CD1c-positive myeloid dendritic cell (primary cell): ENCODE results near the gene POGLUT3.

Source experiments
- DNase-seq: peaks from one replicate; pipeline ENCODE4 v3.0.0-alpha.2; 2016; ENCODE audit errors: extremely low spot score

Gene POGLUT3, protein sequence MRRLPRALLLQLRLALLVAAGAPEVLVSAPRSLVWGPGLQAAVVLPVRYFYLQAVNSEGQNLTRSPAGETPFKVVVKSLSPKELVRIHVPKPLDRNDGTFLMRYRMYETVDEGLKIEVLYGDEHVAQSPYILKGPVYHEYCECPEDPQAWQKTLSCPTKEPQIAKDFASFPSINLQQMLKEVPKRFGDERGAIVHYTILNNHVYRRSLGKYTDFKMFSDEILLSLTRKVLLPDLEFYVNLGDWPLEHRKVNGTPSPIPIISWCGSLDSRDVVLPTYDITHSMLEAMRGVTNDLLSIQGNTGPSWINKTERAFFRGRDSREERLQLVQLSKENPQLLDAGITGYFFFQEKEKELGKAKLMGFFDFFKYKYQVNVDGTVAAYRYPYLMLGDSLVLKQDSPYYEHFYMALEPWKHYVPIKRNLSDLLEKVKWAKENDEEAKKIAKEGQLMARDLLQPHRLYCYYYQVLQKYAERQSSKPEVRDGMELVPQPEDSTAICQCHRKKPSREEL

DNA sequence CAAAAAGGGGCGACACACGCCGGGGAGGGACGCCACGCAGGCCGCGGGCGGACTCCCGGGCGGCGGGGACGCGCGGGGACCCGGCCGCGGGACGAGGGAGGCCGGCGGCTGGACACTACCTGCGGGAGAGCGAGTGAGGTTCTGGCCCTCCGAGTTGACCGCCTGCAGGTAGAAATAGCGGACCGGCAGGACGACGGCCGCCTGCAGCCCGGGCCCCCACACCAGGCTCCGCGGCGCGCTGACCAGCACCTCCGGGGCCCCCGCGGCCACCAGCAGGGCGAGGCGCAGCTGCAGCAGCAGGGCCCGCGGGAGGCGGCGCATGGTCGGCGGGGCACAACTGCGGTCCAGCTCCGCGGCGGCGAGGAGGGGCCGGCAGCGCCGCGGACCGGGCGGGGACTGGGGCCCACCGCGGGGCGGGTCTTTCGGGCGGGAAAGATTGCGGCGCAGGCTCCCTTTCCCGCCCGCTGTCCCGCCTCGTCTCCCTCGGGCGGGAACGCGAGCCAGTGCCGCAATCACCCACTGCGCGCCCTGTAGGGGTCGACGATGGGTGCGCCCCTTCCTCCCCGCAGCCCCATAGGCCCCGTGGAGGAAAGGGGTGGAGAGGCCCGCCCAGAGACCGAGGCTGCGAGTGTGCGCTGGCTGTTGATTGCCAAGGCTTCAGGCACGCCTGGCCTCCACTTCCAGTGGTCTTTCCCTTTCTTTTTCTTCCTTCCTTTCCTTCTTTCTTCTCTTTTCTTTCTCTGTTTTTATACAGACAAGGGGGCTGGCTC is at the start of gene POGLUT3:
TSS of gene POGLUT3 (minus strand) at position 339 of the 770 bp plus-strand sequence. CDS start at position 321, 18 bp downstream.
- DNase-seq, result peak; percentile 57

DNA sequence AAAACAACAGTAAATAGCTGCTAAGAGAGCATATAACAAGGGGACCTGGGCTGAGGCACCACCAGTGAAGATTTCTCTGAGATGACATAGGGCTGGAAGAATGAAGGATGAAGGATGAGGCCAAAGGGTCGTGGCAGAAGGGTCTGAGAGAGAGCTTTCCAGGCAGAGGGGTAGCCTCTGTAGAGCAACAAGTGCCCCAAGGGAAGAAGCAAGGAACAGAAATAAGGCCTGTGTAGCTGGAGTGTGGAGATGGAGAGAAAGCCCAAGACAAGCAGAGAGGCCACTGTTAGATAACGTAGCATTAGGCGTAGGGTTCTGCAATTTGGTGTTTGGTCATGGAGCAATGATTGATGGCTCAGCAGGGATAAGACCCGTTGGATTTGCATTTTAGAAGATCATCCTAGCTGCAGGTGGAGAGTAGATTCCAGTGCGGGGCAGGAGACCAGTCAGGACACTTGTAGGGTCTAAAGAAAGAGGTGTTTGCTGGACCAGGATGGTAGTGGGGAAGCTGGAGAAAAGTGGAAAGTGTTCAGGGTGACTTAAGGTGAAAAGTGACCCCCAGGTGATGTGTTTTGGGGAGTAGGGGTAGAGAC is 47.8 kb upstream of the POGLUT3 start:
- no peak for DNase-seq

DNA sequence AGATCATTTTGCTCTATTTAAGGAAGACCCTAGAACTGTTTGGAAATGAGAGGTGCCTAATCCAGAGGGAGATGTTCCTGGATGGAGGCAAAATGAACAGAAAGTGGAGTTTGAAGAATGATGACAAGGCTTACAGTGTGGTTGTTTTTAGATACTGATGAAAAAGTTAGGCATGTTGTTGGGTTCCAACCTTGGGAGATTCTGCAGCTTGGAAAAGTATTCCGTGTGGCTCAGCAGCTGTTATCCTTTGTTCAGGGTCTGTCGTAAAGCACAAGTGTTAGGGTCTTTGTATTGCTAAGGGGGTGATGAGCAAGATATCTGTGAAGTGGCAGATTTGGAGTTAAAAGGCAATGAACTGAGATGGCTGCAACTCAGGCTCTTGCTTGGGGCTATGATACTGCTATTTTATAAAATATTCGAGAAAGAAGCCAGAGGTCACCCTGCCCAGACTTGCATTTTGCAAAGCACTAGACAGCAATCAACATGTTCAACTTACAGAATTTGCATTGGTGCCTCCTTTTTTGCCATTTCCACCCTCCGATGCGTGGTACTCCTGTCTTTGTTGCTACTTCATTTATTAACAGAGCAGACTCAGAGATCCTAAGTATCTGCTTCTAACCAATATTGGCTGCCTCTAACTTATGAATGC is 45.3 kb upstream of the POGLUT3 start:
- DNase-seq, result no peak

DNA sequence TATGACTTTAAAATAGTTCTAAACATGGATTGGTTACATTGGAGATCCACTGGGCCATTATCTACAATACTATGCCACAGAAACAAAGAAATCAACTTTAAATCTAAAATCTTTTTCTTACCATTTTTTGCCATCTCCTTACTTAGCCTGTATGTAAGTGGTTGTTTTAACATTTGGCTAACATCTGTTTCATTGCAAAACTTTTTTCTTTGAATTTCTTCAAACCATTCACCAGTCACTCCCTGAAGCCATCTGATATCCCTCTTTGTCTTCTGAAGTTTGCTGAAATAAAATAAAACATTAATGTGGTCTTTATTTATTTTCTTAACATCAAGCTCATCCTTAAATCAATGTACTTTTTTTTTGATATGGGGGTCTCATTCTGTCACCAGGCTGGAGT is 43.3 kb upstream of the POGLUT3 start:
- no peak for DNase-seq

DNA sequence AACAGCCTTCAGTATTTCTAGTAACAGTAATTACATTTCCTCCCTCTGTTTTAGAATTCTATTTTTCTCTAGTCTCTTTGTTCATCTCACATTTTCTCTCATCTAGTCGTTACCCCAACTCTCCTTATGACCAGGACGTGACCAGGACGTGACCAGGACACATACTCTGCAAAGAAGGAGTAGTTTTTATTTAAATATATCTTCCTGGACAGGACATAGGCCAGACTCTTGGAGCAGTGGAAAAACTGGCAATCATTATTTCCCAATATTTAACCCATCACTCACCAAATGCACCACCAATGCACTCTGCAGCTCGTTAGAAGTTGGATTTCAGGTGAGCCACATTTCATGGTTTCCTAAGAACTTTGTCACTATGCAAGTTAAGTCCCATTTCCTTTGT is 40.3 kb upstream of the POGLUT3 start:
- no peak for DNase-seq

DNA sequence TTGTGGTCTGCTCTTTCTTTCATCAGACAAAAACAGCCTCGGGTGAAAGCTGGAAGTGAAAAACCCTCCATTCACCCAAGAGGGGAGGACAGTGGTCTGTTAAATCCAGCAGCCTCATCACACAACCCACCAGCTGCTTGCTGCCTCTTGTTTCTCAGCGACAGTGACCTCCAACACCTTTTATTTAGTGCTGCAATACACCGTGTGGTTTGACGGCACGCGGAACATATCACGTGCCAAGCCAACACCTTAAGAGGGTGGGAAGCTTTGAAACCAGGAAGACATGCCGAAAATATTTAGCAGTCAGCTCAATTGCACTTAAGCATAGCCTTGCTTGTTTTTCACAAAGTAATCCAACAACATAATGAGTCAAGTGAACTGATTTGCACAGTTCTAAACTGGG is 39.8 kb upstream of the POGLUT3 start:
- no peak for DNase-seq

DNA sequence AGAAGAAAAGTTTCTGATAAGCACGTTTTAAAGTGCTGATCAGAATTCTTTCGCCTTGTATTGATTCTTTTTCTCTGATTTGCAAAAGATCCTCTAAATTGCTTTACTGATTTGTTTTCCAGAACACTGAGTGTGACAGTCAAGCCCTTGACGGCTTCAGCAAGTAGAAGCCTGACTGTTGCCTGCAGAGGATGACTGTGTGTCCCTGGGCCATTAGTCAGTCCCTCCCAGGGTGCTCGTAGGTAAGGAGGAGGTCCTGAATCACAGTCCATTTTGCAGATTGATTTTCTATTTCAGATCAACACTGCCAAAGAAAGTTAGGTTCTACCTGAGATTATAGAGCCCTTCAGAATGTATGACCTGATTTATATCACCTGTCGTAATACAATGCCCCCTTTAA is 38.6 kb upstream of the POGLUT3 start:
- DNase-seq, result no peak

DNA sequence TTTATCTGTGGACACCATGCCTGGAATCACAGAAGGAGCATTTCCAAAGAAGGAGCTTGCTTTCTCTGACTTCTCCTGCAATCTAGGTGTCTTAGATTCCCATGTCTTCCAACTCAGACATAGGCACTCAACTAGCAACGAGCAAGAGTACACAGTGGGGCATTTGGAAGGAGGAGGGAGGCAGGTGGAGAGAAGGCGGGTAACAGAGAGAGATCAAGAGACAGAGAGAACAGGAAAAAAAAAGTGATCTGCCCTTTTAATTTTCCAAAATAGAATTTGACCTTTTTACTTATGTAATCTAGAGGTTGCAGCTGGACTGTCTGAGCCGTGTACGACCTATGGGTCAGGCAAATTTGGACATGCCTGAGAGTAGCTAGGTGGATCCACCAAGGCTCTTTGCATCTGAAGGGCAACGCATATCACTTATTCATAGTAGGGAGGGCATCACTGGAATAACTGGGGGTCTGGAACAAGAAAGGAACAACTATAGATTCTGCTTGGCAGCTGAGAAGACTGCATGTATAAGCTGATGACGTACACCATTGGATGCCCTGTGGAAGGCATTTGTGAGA is 37.3 kb upstream of the POGLUT3 start:
- no peak for DNase-seq

DNA sequence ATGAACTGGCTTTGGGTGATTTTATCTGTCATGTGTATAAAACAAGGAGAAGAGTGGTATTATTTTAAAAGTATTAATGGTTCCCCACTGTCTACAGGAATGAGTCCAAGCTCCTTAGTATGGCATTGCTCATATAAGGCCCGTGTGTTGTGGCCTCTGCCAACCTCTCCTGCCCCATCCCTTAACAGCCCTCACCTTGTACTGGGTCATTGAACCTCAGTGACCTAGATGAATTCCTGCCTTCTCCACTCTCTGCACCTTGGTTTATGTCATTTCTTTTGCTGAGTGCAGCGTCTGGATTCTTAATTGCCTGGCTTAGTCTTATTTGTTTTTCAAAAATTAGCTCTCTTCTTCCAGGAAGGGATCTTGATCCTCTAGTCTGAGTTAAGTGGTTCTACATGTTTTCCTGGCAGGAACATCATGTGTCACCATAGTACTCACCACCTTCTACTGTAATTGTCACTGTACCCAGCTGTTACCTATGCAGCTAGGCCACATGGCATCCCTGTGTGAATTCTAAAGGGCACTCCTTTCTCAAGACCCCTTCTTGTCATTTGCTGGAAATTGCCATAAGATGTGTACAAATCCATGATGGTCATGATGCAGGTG is 36.2 kb upstream of the POGLUT3 start:
- DNase-seq, result no peak

DNA sequence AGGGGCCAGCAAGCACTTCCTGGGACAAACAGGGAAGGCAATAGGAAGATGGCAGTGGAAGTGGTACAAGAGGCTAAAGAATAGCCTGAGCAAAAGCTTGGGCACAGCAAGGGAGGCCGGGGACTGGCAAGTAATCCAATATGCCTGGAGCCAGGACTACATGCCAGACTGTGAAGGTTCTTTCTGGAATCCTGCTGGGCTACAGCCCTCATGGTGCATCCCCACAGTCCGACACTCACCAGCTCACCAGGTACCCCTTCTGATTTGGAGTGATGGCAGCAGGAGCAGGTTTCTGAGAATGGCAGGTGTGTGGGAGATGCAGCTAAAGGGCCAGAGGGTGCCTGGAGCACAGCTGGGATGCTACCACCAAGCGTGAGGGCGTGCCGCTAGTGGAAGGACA is 32.2 kb upstream of the POGLUT3 start:
- DNase-seq, result no peak

DNA sequence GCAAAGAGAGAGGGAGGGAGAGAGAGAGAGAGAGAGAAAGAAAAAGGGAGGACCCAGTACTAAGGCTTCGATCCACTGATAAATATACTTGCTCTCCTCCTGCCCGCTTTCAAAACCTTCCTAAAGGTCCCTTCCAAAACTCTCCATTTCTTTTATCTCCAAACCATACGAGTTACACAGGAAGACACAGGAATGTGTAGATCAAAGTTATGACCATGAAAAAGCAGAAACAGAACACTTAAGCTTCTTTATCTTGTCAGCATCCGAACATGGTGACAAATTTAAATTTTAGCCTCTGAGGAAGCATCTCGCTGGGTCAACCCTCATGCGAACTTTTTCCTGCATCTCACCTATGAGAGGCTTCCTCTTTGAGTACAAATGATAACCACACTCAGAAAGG is 29.2 kb upstream of the POGLUT3 start:
- no peak for DNase-seq

DNA sequence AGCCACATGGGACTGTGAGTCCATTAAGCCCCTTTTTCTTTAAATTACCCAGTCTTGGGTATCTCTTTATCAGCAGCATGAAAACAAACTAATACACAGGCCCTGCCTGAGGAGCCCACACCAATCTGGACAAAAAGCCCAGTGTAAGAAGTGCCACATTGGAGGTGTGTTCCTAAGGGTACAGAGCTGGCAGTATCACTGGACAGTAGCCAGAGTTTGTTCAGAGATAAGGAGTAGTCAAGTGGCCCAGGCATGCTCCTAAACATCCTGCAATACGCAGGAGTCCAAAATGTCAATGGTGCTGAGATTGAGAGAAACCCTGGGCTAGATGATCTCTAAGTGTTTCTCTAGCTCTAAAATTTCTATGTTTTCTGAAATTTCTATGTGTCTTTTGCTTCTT is 27.0 kb upstream of the POGLUT3 start:
- no peak for DNase-seq

DNA sequence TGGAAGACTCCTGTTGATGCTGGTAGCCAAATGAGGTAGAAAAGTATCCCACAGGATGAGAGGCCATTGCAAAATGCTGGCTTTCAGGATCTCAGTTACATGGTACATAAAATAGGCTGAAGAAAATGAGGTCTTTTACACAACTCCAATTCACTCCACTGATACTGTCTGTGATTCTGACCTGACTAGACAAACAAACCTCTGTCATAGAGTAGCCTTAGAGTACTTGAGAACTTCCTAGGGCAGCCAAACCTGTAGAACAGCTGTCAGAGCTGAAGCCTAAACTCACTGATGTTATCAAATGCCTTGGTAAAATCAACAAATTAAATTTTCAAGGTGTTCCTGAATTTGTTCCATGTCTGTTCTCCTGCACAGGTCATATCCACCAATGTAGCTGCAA is 26.2 kb upstream of the POGLUT3 start:
- DNase-seq, result no peak

DNA sequence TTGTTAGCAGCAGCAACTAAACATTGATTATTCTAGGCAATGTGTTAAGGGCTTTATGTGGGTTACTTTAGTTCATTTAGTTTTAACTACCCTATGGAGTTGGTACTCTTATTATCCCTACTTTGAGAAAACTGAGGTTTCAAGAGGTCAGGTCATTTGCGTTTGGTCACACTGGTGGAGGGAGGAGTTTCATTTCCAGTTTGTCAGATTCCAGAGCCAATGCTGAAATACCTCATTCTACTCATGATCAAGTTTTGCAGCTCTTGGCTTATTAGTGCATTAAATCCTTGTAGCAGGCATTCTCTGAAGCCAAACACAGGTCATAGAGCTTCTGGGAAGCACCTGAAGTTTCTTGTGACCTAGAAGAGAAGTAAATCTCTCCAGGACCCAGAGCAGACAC is 24.1 kb upstream of the POGLUT3 start:
- no peak for DNase-seq

DNA sequence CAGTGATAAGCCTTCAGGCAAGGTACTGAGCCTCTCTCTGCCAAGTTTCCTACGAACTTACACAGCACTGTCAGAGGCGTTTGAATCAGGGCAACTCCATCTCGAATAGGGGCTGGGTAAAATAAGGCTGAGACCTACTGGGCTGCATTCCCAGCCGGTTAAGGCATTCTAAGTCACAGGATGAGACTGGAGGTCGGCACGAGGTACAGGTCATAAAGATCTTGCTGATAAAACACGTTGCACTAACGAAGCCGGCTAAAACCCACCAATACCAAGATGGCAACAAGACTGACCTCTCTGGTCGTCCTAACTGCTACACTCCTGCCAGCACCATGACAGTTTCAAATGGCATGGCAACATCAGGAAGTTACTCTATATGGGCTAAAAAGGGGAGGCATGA is 20.4 kb upstream of the POGLUT3 start:
- no peak for DNase-seq

DNA sequence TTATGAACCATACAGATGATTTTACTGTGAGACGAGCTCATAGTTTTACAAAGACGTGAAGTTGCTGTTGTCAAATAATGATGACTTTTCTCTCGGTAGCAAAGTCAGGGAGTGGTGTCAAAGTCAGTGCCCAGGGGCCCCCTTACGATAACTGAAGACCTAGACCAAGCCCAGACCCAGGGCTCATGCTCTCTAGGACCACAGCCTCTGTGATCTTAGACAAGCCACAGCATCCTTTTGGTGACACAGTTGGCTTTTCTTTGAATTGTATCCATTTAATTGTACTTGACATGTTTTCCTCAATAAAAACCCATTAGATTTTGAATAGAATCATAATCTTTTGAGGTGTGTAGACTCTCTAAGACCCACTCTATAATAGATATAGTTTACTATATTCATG is 17.9 kb upstream of the POGLUT3 start:
- no peak for DNase-seq

DNA sequence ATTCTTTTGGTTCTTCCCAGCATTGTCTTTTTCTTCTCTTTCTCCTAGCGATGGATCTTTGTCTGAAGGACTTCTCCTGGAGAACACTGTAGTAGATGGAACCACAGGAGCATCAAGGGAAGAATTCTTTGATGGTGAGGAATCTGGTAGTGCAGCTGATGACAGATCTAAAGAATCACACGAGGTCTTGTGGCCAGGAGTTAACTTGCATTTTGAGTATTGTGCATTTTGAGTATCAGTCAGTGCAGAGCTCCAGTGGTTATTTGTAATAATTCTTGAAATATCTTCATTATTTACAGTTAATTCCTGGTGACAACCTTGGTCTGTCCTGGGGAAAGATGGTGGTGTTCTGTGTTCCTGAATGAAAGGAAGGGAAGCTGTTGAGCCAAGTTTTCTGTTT is 14.5 kb upstream of the POGLUT3 start:
- no peak for DNase-seq

DNA sequence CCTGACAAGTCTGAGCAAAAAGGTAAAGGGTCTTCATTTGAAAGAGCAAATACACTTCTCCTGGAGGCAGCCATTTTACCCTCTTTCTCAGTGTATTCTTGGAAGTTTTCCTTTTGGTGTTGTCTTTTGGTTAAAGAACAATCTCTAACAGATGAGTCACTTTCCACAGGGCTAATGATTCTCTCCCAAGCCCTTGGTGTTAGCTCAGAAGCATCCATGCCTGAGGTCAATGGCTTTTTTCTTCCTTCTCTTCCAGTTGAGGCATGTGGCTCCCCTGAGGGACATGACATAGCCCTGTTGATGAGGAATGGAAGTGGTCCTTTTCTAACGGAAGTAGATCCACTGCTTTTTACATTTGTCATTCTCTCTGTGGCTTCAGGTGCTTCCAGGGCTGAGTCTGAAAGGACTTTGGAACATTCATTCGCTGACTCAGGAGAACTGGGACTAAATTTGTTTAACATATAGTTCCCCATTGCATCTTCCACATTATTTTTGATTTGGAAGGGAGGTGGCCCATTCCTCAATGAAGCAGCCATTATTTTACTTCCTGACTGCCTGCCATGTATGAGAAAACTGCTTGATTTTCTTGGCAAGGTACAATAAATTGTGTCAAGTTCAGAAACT is 13.8 kb upstream of the POGLUT3 start:
- no peak for DNase-seq

DNA sequence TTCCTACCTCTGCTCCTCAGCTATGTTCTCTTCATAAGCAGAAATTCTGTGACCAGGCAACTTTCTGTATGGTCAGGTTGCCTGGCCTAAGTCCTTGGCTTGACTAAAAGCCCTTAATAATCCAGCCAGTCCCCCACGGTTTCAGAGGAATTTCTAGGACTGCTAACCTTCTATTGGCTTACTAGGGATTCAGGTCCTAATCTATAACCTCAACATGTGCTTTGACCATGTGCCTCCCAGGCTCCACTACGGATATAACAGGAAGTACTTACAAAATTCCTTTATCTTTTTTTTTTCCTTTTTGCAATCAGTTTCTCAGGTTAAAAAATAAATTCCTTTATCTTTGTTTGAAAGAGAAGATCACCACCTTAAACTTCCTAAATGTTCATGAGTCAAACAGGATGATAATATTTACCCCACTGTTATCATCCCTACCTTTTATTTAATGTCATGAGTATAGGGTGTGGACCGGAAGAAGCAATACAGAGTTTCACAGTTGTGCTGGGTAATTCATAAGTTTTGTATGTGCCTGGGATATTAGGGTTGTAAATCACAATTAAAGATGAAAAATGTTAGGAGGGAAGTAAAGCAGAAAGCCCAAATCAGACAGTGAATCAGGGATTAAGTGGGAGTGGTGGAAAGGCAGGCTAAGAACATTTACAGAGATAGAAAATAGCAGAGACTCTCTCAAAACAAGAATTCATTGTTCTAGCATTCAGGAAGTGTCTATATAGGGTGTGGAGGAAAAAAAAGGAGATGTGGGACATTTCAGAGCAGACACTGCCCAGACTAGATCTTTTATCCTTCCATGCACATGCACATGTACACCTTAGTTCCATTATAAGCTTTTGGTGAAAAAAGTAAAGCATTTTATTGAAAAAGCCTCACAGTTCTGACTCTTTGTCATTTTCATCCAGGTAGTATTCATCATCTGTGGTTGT is 10.7 kb upstream of the POGLUT3 start:
- no peak for DNase-seq

DNA sequence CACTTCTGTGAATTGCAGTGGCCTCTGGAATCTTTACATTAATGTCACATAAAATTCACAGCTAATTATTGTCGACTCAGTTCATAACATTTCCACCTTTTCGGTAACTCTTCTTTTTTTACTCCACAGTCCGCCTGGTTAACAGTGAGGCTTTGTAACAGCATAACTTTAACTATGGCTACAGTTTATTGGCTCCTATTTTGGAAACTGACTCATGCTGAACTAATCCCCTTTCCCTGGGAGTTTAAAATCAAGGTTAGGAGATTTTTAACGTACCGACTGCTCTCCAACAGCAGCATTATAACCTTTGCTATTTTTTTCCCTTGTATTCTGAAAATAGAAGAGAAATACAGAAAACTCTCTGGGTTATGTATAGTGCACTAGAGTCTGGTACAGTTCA is 3.2 kb upstream of the POGLUT3 start:
- DNase-seq, result no peak
